GM12878 (cell line): Measurements from ENCODE around the gene TMCO1. TPM values are rescaled to one million over a fixed set of nuclear protein-coding genes. Genes with fewer than 3 reads are reported as not detected.
A peak's percentile ranks its signal among the peaks of the same experiment; 100 is the strongest.

ENCODE experiments used
- ATAC-seq: fragments of 200-7000 bp; cut with Tn5 transposase; 3 replicates; pipeline ENCODE4 v1.9.1; 2020; ENCODE audit warnings: mild to moderate bottlenecking, moderate library complexity
- BruUV-seq: library from RNA; stranded (reverse); fragments of 400-500 nt; replicated peaks from 2 replicates; lab custom pipeline; 2021; lab: Mats Ljungman, UMichigan
- CTCF ChIA-PET: fragments of 300-600 bp; sonication (Branson Sonifier 250); formaldehyde crosslinking; extraction: SDS; loops from one replicate; lab custom pipeline; 2021; ENCODE audit warnings: inconsistent platforms; lab: Yijun Ruan, JAX
- POLR2A ChIA-PET: fragments of 350-600 bp; formaldehyde crosslinking; extraction: SDS; loops from one replicate; lab custom pipeline; 2021; ENCODE audit warnings: inconsistent platforms; lab: Charles Lee
- RAD21 ChIA-PET: fragments of 300-600 bp; sonication (Branson Sonifier 250); formaldehyde crosslinking; loops from one replicate; lab custom pipeline; 2023; ENCODE audit warnings: antibody characterized with exemption; ENCODE audit not compliant: unreplicated experiment; lab: Charles Lee
- SMC1A ChIA-PET: fragments of 300-600 bp; sonication (Branson Sonifier 250); formaldehyde crosslinking; loops from one replicate; lab custom pipeline; 2023; ENCODE audit not compliant: unreplicated experiment, uncharacterized antibody; lab: Charles Lee
- DNase-seq: peaks from one replicate; pipeline ENCODE4 v3.0.0-alpha.2; 2011; ENCODE audit warnings: low read depth, low spot score
- FAIRE-seq: peaks from 3 replicates; lab custom pipeline; 2011; peaks lifted over from hg19 to GRCh38; lab: Jason Lieb, UNC
- H2AFZ ChIP-seq: 2 replicates; pipeline ENCODE4 v1.6.0; 2011; ENCODE audit warnings: low read depth, low read length, control low read depth; ENCODE audit not compliant: control insufficient read depth
- H3K27ac ChIP-seq: 2 replicates; pipeline ENCODE4 v1.5.1; 2011; ENCODE audit warnings: control low read depth; ENCODE audit not compliant: control insufficient read depth, insufficient read depth
- H3K27me3 ChIP-seq, 2 experiments: replicated peaks in 1 of 2; 2 replicates each; pipeline versions ENCODE4 v1.6.0 to v1.6.1; 2011; ENCODE audit warnings: low read length in 1 of 2; ENCODE audit not compliant: control insufficient read depth in 2 of 2, insufficient read depth in 2 of 2
- H3K36me3 ChIP-seq, 2 experiments: 2 replicates each; pipeline ENCODE4 v1.5.1; 2011; ENCODE audit warnings: low read length in 1 of 2; ENCODE audit not compliant: control insufficient read depth in 2 of 2, insufficient read depth in 2 of 2
- H3K4me1 ChIP-seq: 2 replicates; pipeline ENCODE4 v1.6.1; 2011; ENCODE audit warnings: mild to moderate bottlenecking, low read length, moderate library complexity, mixed read lengths; ENCODE audit not compliant: control insufficient read depth, insufficient read depth
- H3K4me2 ChIP-seq: 2 replicates; pipeline ENCODE4 v1.6.0; 2011; ENCODE audit warnings: control low read depth; ENCODE audit not compliant: control insufficient read depth, insufficient read depth
- H3K4me3 ChIP-seq: fragments of 200-600 bp; sonication (generic); 2 replicates; pipeline ENCODE4 v1.5.1; 2016
- H3K79me2 ChIP-seq: 2 replicates; pipeline ENCODE4 v1.6.0; 2011; ENCODE audit warnings: low read length; ENCODE audit not compliant: control insufficient read depth, insufficient read depth
- H3K9ac ChIP-seq: 2 replicates; pipeline ENCODE4 v1.8.0; 2011; ENCODE audit warnings: low read length, control low read depth, mixed read lengths; ENCODE audit not compliant: control insufficient read depth, insufficient read depth
- H3K9me3 ChIP-seq: replicated peaks from 3 replicates; pipeline ENCODE4 v1.5.1; 2011; ENCODE audit warnings: mild to moderate bottlenecking, low read length; ENCODE audit not compliant: control insufficient read depth, insufficient read depth
- H4K20me1 ChIP-seq: 2 replicates; pipeline ENCODE4 v1.6.0; 2011; ENCODE audit not compliant: control insufficient read depth, insufficient read depth
- CHD1 ChIP-seq: IDR thresholded peaks from 2 replicates; pipeline ENCODE4 v1.6.1; 2012; ENCODE audit warnings: low read depth, low read length, improper control_type of control experiment
- CREB1 ChIP-seq: IDR thresholded peaks from 2 replicates; pipeline ENCODE4 v1.6.1; 2012; ENCODE audit warnings: low read depth, mild to moderate bottlenecking, inconsistent platforms
- JUNB ChIP-seq: IDR thresholded peaks from 2 replicates; pipeline ENCODE4 v1.6.1; 2016; ENCODE audit warnings: antibody characterized with exemption, mild to moderate bottlenecking
- MYB ChIP-seq: fragments of 150-350 bp; IDR thresholded peaks from 2 replicates; pipeline ENCODE4 v1.6.1; 2014; ENCODE audit warnings: mild to moderate bottlenecking, low read depth, low read length, borderline replicate concordance
- NR2F1 ChIP-seq: fragments of 450-650 bp; conservative IDR thresholded peaks from 2 replicates; pipeline ENCODE4 v1.6.1; 2017; ENCODE audit warnings: mild to moderate bottlenecking
- ZBTB33 ChIP-seq: fragments of 450-650 bp; IDR thresholded peaks from 2 replicates; pipeline ENCODE4 v1.6.1; 2017; ENCODE audit warnings: mild to moderate bottlenecking
- WGBS: methylation state at CpG from one replicate; pipeline ENCODE4 v1.1.6; 2016; ENCODE audit warnings: low lambda C conversion rate; ENCODE audit not compliant: insufficient replicate concordance, insufficient coverage; ENCODE audit errors: missing lambda C conversion rate; 5-methylcytosine and 5-hydroxymethylcytosine counted together
- in situ Hi-C: fragments of 300-500 bp; cut with MboI; formaldehyde crosslinking; loops from 9 replicates; pipeline ENCODE4 v1.14.3; 2018; ENCODE audit warnings: mixed read lengths
- intact Hi-C: fragments of 100-400 bp; cut with micrococcal nuclease; formaldehyde crosslinking; loops from one replicate; pipeline ENCODE4 v1.14.2; 2022; ENCODE audit not compliant: unreplicated experiment
- polyA plus RNA-seq, 11 experiments: library from polyadenylated mRNA; depleted of rRNA in 4 of 11; unstranded in 6 of 11; stranded (reverse) in 5 of 11; fragments of >200 nt; fragmentation: Nextera tagmentation in 4 of 11; fragmentation: Illumina TruSeq in 1 of 11; extraction: Ambion mirVana in 4 of 11; extraction: Trizol in 1 of 11; gene quantifications; 1 replicate in 1 of 11; 2 replicates in 10 of 11; pipeline versions ENCODE4 v1.2.1 to v1.2.3, GENCODE V29; 2011 to 2016; ENCODE audit warnings: inconsistent platforms in 2 of 11, missing spikeins in 2 of 11, low read depth in 1 of 11
- total RNA-seq, 4 experiments: library from RNA; depleted of rRNA in 3 of 4; stranded (reverse); fragments of >200 nt in 3 of 4; fragmentation: Illumina TruSeq in 1 of 4; extraction: Trizol in 1 of 4; gene quantifications; 2 replicates each; pipeline versions ENCODE4 v1.2.1 to v1.2.3, GENCODE V29; 2013 to 2021
- TF ChIP-seq, protein P1 (sequence below): fragments of 450-650 bp; formaldehyde crosslinking; IDR thresholded peaks from 2 replicates; pipeline ENCODE4 v1.4.0; 2022; ENCODE audit warnings: mild to moderate bottlenecking, moderate library complexity

Gene TMCO1
- total and polyA plus RNA-seq, 10 of the 15 experiments (the other 5 are each of a cell fraction or from before 2014, with no cell fraction given) = 50.3 to 253 (median 126) TPM

GRCh38 chr1:165763442-165763841 is 5.2 kb downstream of the TMCO1 start:
- in situ Hi-C loops = no loop called here
- ChIA-PET POLR2A (no interaction called here), SMC1A (interaction anchor here (0.9 to 1.5 kb wide), 3 partner anchors 21 to 73 kb away, joined by 3 read pairs; no protein-coding TSS in a partner anchor), RAD21 (no interaction called here), CTCF (no interaction called here)
- ATAC-seq (peak; percentile 55), DNase-seq (no peak), FAIRE-seq (no peak)
- H3K4me3 ChIP-seq = no peak overlapping the region
- H3K4me2 ChIP-seq = no peak overlapping the region
- no peak overlapping the region for H3K9ac ChIP-seq
- 50% methylated on average over 2 of the region's 2 CpGs for WGBS
- intact Hi-C loops = loop anchor here (2.0 kb wide), 1 partner anchor 151 kb away; no protein-coding TSS in a partner anchor
- H3K9me3 ChIP-seq = no peaks in the 10 kb centered on the region
- no peaks in the 10 kb centered on the region for H3K27me3 ChIP-seq
- no peak overlapping the region for H2AFZ ChIP-seq
- H3K79me2 ChIP-seq = peaks cover 12% of the 10 kb centered on the region
- peaks cover 0 to 19% of the 10 kb centered on the region in 2 experiments; a peak in 2 of 4 replicates for H3K36me3 ChIP-seq
- BruUV-seq = no TSS peak
- peaks cover 5% of the 10 kb centered on the region; the same call in 1 of the 2 replicates for H3K4me1 ChIP-seq
- TF ChIP-seq CREB1 (no peak), NR2F1 (no peak), JUNB (peak; percentile 29; the same call in 1 of the 2 replicates), CHD1 (no peak), MYB (no peak), ZBTB33 (no peak)
- TF ChIP-seq, protein P1, sequence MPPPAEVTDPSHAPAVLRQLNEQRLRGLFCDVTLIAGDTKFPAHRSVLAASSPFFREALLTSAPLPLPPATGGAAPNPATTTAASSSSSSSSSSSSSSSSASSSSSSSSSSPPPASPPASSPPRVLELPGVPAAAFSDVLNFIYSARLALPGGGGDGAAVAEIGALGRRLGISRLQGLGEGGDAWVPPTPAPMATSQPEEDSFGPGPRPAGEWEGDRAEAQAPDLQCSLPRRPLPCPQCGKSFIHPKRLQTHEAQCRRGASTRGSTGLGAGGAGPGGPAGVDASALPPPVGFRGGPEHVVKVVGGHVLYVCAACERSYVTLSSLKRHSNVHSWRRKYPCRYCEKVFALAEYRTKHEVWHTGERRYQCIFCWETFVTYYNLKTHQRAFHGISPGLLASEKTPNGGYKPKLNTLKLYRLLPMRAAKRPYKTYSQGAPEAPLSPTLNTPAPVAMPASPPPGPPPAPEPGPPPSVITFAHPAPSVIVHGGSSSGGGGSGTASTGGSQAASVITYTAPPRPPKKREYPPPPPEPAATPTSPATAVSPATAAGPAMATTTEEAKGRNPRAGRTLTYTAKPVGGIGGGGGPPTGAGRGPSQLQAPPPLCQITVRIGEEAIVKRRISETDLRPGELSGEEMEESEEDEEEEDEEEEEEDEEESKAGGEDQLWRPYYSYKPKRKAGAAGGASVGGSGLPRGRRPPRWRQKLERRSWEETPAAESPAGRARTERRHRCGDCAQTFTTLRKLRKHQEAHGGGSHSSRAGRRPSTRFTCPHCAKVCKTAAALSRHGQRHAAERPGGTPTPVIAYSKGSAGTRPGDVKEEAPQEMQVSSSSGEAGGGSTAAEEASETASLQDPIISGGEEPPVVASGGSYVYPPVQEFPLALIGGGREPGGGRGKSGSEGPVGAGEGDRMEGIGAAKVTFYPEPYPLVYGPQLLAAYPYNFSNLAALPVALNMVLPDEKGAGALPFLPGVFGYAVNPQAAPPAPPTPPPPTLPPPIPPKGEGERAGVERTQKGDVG = no peak
- TF ChIP-seq, all 136 proteins: peak for 1
- Histone ChIP-seq H3K27ac (no peak overlapping the region), H4K20me1 (no peaks in the 10 kb centered on the region)
